Measurements from ENCODE around the gene GLMN.
"Not testable (repeated sequence)": the region's sequence is repeated elsewhere in the genome, so short reads cannot be mapped to it uniquely, and the experiment has no call there.

GLMN gene

GRCh38 chr1:92299477-92300150 is 827 bp upstream of the GLMN start:
- no peak for DNase-seq

GRCh38 chr1:92298213-92298572 is 594 bp downstream of the GLMN start:
- no peak for DNase-seq

GRCh38 chr1:92291372-92291999 is 7.3 kb downstream of the GLMN start:
- DNase-seq, result peak; percentile 63

GRCh38 chr1:92281411-92281810 is 17.4 kb downstream of the GLMN start:
- not testable (repeated sequence) for DNase-seq

- not testable (repeated sequence) for DNase-seq
Observed at GRCh38 chr1:92279781-92280180, 19.0 kb downstream of the GLMN start.

- DNase-seq, result peak; percentile 91
Observed at GRCh38 chr1:92277105-92277723, 21.6 kb downstream of the GLMN start.

GRCh38 chr1:92276082-92276481 is 22.7 kb downstream of the GLMN start:
- DNase-seq, result no peak

GRCh38 chr1:92274939-92275338 is 23.8 kb downstream of the GLMN start:
- DNase-seq, result peak; percentile 47

GRCh38 chr1:92273039-92273438 is 25.7 kb downstream of the GLMN start:
- no peak for DNase-seq

GRCh38 chr1:92262516-92262915 is 36.3 kb downstream of the GLMN start:
- no peak for DNase-seq

GRCh38 chr1:92259350-92259749 is 39.4 kb downstream of the GLMN start:
- DNase-seq, result peak; percentile 42

GRCh38 chr1:92254714-92255113 is 44.1 kb downstream of the GLMN start:
- DNase-seq, result not testable (repeated sequence)

- DNase-seq, result no peak
Observed at GRCh38 chr1:92244376-92244775, 54.4 kb downstream of the GLMN start.

- DNase-seq, result no peak
Observed at GRCh38 chr1:92240034-92240433, 58.8 kb downstream of the GLMN start.

GRCh38 chr1:92230736-92231135 is 68.1 kb downstream of the GLMN start:
- DNase-seq, result no peak

- DNase-seq, result no peak
Observed at GRCh38 chr1:92228401-92228800, 70.4 kb downstream of the GLMN start.

- no peak for DNase-seq
Observed at GRCh38 chr1:92219028-92219427, 79.8 kb downstream of the GLMN start.

- no peak for DNase-seq
Observed at GRCh38 chr1:92218559-92218958, 80.2 kb downstream of the GLMN start.

GRCh38 chr1:92217721-92218120 is 81.1 kb downstream of the GLMN start, which contains the start of gene C1orf146:
C1orf146 (plus strand) TSS chr1:92217915; CDS start chr1:92231421, 13,506 bp downstream.
- DNase-seq, result no peak

- DNase-seq, result peak; percentile 78
Observed at GRCh38 chr1:92211166-92211565, 87.6 kb downstream of the GLMN start.

- DNase-seq, result peak; percentile 35
Observed at GRCh38 chr1:92210701-92211100, 88.1 kb downstream of the GLMN start.

GRCh38 chr1:92203105-92203504 is 95.7 kb downstream of the GLMN start:
- DNase-seq, result no peak

- DNase-seq, result no peak
Observed at GRCh38 chr1:92201973-92202372, 96.8 kb downstream of the GLMN start.
